Thyroid gland (tissue), 4 donors: ENCODE data around the gene EZR.

Experiments
- CTCF ChIP-seq, 6 experiments: fragments of 200-600 bp in 3 of 6; fragments of 450-650 bp in 3 of 6; sonication (generic) in 3 of 6; IDR thresholded peaks; one replicate each; pipeline ENCODE4 v1.5.1; 2016 to 2019; ENCODE audit warnings: antibody characterized with exemption in 6 of 6, mild to moderate bottlenecking in 2 of 6, inconsistent platforms in 1 of 6, moderate library complexity in 1 of 6
- POLR2A ChIP-seq, 2 donors: fragments of 450-650 bp; IDR thresholded peaks; one replicate each; pipeline ENCODE4 v1.6.1; 2017; ENCODE audit warnings: antibody characterized with exemption in 2 of 2, mild to moderate bottlenecking in 2 of 2, moderate library complexity in 1 of 2

GRCh38 chr6:158816329-158816728 lies 2.8 kb downstream of the EZR start:
- TF ChIP-seq CTCF (IDR thresholded peaks at IDR 0.05): no peak
- no peak for TF ChIP-seq POLR2A (IDR thresholded peaks at IDR 0.05)
